SK-N-SH (cell line): ENCODE measurements around the gene MTG1. TPM values are rescaled to one million over a fixed set of nuclear protein-coding genes. Genes with fewer than 3 reads are reported as not detected.

ENCODE experiments used
- CTCF ChIA-PET: fragments of 300-600, 350-600 bp; formaldehyde crosslinking; extraction: SDS; loops from one replicate; lab custom pipeline; 2021; lab: Yijun Ruan, JAX
- POLR2A ChIA-PET: fragments of 350-600 bp; sonication (Branson Sonifier 250); formaldehyde crosslinking; extraction: SDS; loops from one replicate; lab custom pipeline; 2020; ENCODE audit warnings: antibody characterized with exemption, inconsistent platforms; lab: Yijun Ruan, JAX
- DNase-seq: peaks from one replicate; pipeline ENCODE4 v3.0.0; 2012
- H2AFZ ChIP-seq: fragments of 200-600 bp; sonication (generic); 2 replicates; pipeline ENCODE4 v1.8.1; 2016; ENCODE audit warnings: antibody characterized with exemption, mild to moderate bottlenecking, low read depth
- H3F3A ChIP-seq: fragments of 200-600 bp; sonication (generic); replicated peaks from 2 replicates; pipeline ENCODE3; 2016; ENCODE audit warnings: antibody characterized with exemption, mild to moderate bottlenecking; ENCODE audit not compliant: insufficient read depth
- H3K27ac ChIP-seq, 2 experiments: fragments of 200-500 bp in 1 of 2; fragments of 200-600 bp in 1 of 2; sonication (Bioruptor generic) in 1 of 2; sonication (generic), shearing (Covaris generic) in 1 of 2; 2 replicates each; pipeline versions ENCODE4 v1.5.1 to v1.6.1; 2014 to 2016; ENCODE audit warnings: low read depth in 2 of 2, inconsistent platforms in 1 of 2, low read length in 1 of 2, mild to moderate bottlenecking in 1 of 2, mixed read lengths in 1 of 2
- H3K27me3 ChIP-seq: fragments of 200-600 bp; sonication (generic), shearing (Covaris generic); 2 replicates; pipeline ENCODE4 v1.6.1; 2016; ENCODE audit warnings: mixed run types; ENCODE audit not compliant: insufficient read depth
- H3K36me3 ChIP-seq, 2 experiments: fragments of 200-500 bp in 1 of 2; fragments of 200-600 bp in 1 of 2; sonication (Bioruptor generic) in 1 of 2; sonication (generic) in 1 of 2; replicated peaks in 1 of 2; 2 replicates each; pipeline versions ENCODE3 to v1.5.1; 2014 to 2016; ENCODE audit warnings: low read length in 1 of 2, mild to moderate bottlenecking in 1 of 2; ENCODE audit not compliant: insufficient read depth in 2 of 2, control insufficient read depth in 1 of 2
- H3K4me1 ChIP-seq, 2 experiments: fragments of 200-500 bp in 1 of 2; fragments of 200-600 bp in 1 of 2; sonication (Bioruptor generic) in 1 of 2; sonication (generic), shearing (Covaris generic) in 1 of 2; 2 replicates each; pipeline versions ENCODE4 v1.5.1 to v1.6.1; 2014 to 2016; ENCODE audit warnings: low read depth in 1 of 2, low read length in 1 of 2, mixed run types in 1 of 2; ENCODE audit not compliant: insufficient read depth in 2 of 2, control insufficient read depth in 1 of 2
- H3K4me2 ChIP-seq: fragments of 200-600 bp; sonication (generic), shearing (Covaris generic); 2 replicates; pipeline ENCODE4 v1.6.1; 2017; ENCODE audit warnings: mixed run types
- H3K4me3 ChIP-seq, 2 experiments: fragments of 200-500 bp in 1 of 2; fragments of 200-600 bp in 1 of 2; sonication (Bioruptor generic) in 1 of 2; sonication (generic), shearing (Covaris generic) in 1 of 2; 2 replicates each; pipeline versions ENCODE4 v1.5.1 to v1.8.1; 2014 to 2016; ENCODE audit warnings: low read depth in 2 of 2, inconsistent platforms in 1 of 2, low read length in 1 of 2, mild to moderate bottlenecking in 1 of 2, mixed read lengths in 1 of 2, moderate library complexity in 1 of 2
- H3K79me2 ChIP-seq: fragments of 200-600 bp; sonication (generic); 2 replicates; pipeline ENCODE4 v1.8.1; 2017; ENCODE audit warnings: mild to moderate bottlenecking; ENCODE audit not compliant: insufficient read depth
- H3K9ac ChIP-seq: fragments of 200-600 bp; sonication (generic); 2 replicates; pipeline ENCODE4 v1.6.1; 2017; ENCODE audit warnings: mixed run types
- H3K9me2 ChIP-seq: fragments of 200-600 bp; sonication (generic); 2 replicates; pipeline ENCODE4 v1.6.1; 2017; ENCODE audit warnings: mixed run types
- H3K9me3 ChIP-seq: fragments of 200-600 bp; sonication (generic); 2 replicates; pipeline ENCODE4 v1.6.1; 2017; ENCODE audit warnings: mixed run types, mild to moderate bottlenecking, moderate library complexity
- H4K20me1 ChIP-seq: fragments of 200-600 bp; sonication (generic); 2 replicates; pipeline ENCODE4 v1.6.1; 2017; ENCODE audit warnings: mild to moderate bottlenecking, mixed run types; ENCODE audit not compliant: insufficient read depth
- EP300 ChIP-seq, 2 experiments: IDR thresholded peaks; 2 replicates each; pipeline versions ENCODE4 v1.4.0 to v1.6.1; 2012; ENCODE audit warnings: borderline replicate concordance in 1 of 2, low read depth in 1 of 2, low read length in 1 of 2
- FOSL2 ChIP-seq: IDR thresholded peaks from 2 replicates; pipeline ENCODE4 v1.4.0; 2012; ENCODE audit warnings: low read depth, mild to moderate bottlenecking, moderate library complexity, borderline replicate concordance
- JUND ChIP-seq: IDR thresholded peaks from 2 replicates; pipeline ENCODE4 v1.4.0; 2012
- RFX5 ChIP-seq: IDR thresholded peaks from 2 replicates; pipeline ENCODE4 v1.6.1; 2012; ENCODE audit warnings: mild to moderate bottlenecking, improper control_type of control experiment, low read length
- TCF12 ChIP-seq: IDR thresholded peaks from 2 replicates; pipeline ENCODE4 v1.4.0; 2012
- WGBS: methylation state at CpG from one replicate; pipeline ENCODE4 v1.1.6; 2017; ENCODE audit warnings: low lambda C conversion rate; 5-methylcytosine and 5-hydroxymethylcytosine counted together
- polyA plus RNA-seq, 3 experiments: library from polyadenylated mRNA; depleted of rRNA; stranded (reverse); fragments of >200 nt; gene quantifications; 2 replicates each; pipeline ENCODE4 v1.2.3, GENCODE V29; 2012
- TF ChIP-seq, protein P1 (sequence below): fragments of 200-600 bp; sonication (generic); IDR thresholded peaks from 2 replicates; pipeline ENCODE4 v1.6.1; 2017; ENCODE audit warnings: antibody characterized with exemption, mild to moderate bottlenecking, moderate library complexity
- TF ChIP-seq, protein P2 (sequence below): IDR thresholded peaks from 2 replicates; pipeline ENCODE4; 2012
- TF ChIP-seq, protein P3 (sequence below): IDR thresholded peaks from 2 replicates; pipeline ENCODE4 v1.6.1; 2012; ENCODE audit warnings: mild to moderate bottlenecking, low read depth, low read length, moderate library complexity

MTG1 gene
- polyA plus RNA-seq, 1 of the 3 experiments (the other 2 are of a cell fraction), result 86.4 TPM

DNA sequence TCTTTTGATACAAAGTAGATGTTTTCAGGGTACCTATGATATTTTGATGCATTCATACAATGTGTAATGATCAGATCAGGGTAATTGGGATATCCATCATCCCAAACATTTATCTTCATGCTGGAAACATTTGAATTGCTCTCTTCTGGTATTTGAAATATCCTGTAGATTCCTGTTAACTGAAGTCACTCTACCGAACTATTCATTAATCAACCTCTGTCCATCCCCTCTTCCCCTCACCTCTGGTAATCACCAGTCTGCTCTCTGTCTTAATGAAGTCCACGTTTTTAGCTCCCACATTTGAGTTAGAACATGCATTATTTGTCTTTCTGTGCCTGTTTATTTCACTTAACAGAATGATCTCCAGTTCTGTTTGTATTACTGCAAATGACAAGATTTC lies 11.3 kb downstream of the MTG1 start (continued):
- TF ChIP-seq, protein P1, sequence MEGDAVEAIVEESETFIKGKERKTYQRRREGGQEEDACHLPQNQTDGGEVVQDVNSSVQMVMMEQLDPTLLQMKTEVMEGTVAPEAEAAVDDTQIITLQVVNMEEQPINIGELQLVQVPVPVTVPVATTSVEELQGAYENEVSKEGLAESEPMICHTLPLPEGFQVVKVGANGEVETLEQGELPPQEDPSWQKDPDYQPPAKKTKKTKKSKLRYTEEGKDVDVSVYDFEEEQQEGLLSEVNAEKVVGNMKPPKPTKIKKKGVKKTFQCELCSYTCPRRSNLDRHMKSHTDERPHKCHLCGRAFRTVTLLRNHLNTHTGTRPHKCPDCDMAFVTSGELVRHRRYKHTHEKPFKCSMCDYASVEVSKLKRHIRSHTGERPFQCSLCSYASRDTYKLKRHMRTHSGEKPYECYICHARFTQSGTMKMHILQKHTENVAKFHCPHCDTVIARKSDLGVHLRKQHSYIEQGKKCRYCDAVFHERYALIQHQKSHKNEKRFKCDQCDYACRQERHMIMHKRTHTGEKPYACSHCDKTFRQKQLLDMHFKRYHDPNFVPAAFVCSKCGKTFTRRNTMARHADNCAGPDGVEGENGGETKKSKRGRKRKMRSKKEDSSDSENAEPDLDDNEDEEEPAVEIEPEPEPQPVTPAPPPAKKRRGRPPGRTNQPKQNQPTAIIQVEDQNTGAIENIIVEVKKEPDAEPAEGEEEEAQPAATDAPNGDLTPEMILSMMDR, result no peak

DNA sequence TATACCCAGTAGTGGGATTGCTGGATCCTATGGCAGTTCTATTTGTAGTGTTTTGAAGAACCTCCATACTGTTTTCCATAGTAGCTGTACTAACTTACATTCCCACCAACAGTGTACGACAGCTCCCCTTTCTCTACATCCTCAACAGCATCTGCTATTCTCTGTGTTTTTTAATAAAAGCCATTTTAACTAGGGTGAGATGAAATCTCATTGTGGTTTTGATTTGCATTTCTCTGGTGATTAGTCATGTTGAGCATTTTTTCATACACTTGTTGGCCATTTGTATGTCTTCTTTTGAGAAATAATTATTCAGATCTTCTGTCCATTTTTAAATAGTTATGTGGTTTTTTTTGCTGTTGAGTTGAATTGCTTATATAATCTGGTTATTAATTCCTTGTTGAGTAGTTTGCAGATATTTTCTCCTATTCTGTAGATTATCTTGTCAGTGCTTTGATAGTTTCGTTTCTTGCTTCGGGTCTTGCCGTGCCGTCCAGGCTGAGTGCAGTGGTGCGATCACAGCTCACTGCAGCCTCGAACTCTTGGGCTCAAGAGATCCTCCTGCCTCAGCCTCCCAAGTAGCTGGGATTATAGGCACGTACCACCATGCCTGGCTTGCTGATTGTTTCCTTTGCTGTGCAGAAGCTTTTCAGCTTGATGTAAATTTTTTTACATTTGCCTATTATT lies 12.0 kb downstream of the MTG1 start:
- Histone ChIP-seq H3K79me2 (peaks cover 51% of the 10 kb centered on the region), H2AFZ (no peak overlapping the region), H3K36me3 (peaks cover 52 to 57% of the 10 kb centered on the region in 2 experiments), H3F3A (peaks cover 18% of the 10 kb centered on the region), H3K4me1 (peaks cover 0 to 12% of the 10 kb centered on the region in 2 experiments; a peak in 2 of 4 replicates), H4K20me1 (peaks cover 13% of the 10 kb centered on the region; the same call in 1 of the 2 replicates), H3K4me3 (no peak overlapping the region), H3K9me3 (peaks cover 8% of the 10 kb centered on the region; the same call in 1 of the 2 replicates), H3K9me2 (no peaks in the 10 kb centered on the region), H3K9ac (no peak overlapping the region), H3K4me2 (peak overlapping the region; percentile 26; the same call in 1 of the 2 replicates), H3K27ac (peak overlapping the region in 1 of 2 experiments; percentile 60; a peak in 2 of 4 replicates), H3K27me3 (no peaks in the 10 kb centered on the region)
- ChIA-PET CTCF (no interaction called here), POLR2A (no interaction called here)
- DNase-seq, result no peak
- WGBS, result 97% methylated on average over 8 of the region's 8 CpGs
- TF ChIP-seq JUND (peak; percentile 34; the same call in 1 of the 2 replicates), FOSL2 (peak; percentile 45; the same call in 1 of the 2 replicates), EP300 (IDR thresholded peaks at IDR 0.05; ENCODE audit: borderline replicate concordance in 1 of 2, low read depth in 1 of 2, low read length in 1 of 2) (peak in 1 of 2 experiments; percentile 36; a peak in 1 of 4 replicates), TCF12 (no peak; the same call in 1 of the 2 replicates), RFX5 (no peak)
- TF ChIP-seq, protein P2, sequence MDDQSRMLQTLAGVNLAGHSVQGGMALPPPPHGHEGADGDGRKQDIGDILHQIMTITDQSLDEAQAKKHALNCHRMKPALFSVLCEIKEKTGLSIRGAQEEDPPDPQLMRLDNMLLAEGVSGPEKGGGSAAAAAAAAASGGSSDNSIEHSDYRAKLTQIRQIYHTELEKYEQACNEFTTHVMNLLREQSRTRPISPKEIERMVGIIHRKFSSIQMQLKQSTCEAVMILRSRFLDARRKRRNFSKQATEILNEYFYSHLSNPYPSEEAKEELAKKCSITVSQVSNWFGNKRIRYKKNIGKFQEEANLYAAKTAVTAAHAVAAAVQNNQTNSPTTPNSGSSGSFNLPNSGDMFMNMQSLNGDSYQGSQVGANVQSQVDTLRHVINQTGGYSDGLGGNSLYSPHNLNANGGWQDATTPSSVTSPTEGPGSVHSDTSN, result 0 out of 2 replicates have a peak, but pooled peaks have one; percentile 5
- TF ChIP-seq, protein P3, sequence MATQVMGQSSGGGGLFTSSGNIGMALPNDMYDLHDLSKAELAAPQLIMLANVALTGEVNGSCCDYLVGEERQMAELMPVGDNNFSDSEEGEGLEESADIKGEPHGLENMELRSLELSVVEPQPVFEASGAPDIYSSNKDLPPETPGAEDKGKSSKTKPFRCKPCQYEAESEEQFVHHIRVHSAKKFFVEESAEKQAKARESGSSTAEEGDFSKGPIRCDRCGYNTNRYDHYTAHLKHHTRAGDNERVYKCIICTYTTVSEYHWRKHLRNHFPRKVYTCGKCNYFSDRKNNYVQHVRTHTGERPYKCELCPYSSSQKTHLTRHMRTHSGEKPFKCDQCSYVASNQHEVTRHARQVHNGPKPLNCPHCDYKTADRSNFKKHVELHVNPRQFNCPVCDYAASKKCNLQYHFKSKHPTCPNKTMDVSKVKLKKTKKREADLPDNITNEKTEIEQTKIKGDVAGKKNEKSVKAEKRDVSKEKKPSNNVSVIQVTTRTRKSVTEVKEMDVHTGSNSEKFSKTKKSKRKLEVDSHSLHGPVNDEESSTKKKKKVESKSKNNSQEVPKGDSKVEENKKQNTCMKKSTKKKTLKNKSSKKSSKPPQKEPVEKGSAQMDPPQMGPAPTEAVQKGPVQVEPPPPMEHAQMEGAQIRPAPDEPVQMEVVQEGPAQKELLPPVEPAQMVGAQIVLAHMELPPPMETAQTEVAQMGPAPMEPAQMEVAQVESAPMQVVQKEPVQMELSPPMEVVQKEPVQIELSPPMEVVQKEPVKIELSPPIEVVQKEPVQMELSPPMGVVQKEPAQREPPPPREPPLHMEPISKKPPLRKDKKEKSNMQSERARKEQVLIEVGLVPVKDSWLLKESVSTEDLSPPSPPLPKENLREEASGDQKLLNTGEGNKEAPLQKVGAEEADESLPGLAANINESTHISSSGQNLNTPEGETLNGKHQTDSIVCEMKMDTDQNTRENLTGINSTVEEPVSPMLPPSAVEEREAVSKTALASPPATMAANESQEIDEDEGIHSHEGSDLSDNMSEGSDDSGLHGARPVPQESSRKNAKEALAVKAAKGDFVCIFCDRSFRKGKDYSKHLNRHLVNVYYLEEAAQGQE, result no peak
